Neural progenitor cell (in vitro differentiated cells): Measurements from ENCODE around the gene SCFD2. TPM values are rescaled to one million over a fixed set of nuclear protein-coding genes. Genes with fewer than 3 reads are reported as not detected.

Experiments used
- DNase-seq: peaks from one replicate; pipeline ENCODE4 v3.0.0-alpha.2; 2016; ENCODE audit warnings: low spot score
- H2AFZ ChIP-seq: fragments of 200-600 bp; sonication (generic); replicated peaks from 2 replicates; pipeline ENCODE4 v1.6.1; 2016; ENCODE audit warnings: antibody characterized with exemption
- H3F3A ChIP-seq: fragments of 200-600 bp; sonication (generic); 2 replicates; pipeline ENCODE4 v1.6.1; 2016; ENCODE audit warnings: antibody characterized with exemption, low read depth
- H3K27ac ChIP-seq: fragments of 200-600 bp; sonication (generic); 2 replicates; pipeline ENCODE4 v1.5.1; 2016; ENCODE audit warnings: mild to moderate bottlenecking
- H3K27me3 ChIP-seq: fragments of 200-600 bp; sonication (generic); 2 replicates; pipeline ENCODE4 v1.6.1; 2016; ENCODE audit warnings: mild to moderate bottlenecking, moderate library complexity
- H3K36me3 ChIP-seq: fragments of 200-600 bp; sonication (generic); 2 replicates; pipeline ENCODE4 v1.5.1; 2016
- H3K4me1 ChIP-seq: fragments of 200-600 bp; sonication (generic); 2 replicates; pipeline ENCODE4 v1.6.1; 2016; ENCODE audit warnings: mixed run types
- H3K4me2 ChIP-seq: fragments of 200-600 bp; sonication (generic); 2 replicates; pipeline ENCODE4 v1.6.1; 2016
- H3K4me3 ChIP-seq: fragments of 200-600 bp; sonication (generic); 2 replicates; pipeline ENCODE4 v1.5.1; 2016
- H3K79me2 ChIP-seq: fragments of 200-600 bp; sonication (generic); 2 replicates; pipeline ENCODE4 v1.6.1; 2016; ENCODE audit warnings: low read depth
- H3K9ac ChIP-seq: fragments of 200-600 bp; sonication (generic); 2 replicates; pipeline ENCODE4 v1.6.1; 2016
- H3K9me3 ChIP-seq: fragments of 200-600 bp; sonication (generic); 2 replicates; pipeline ENCODE4 v1.5.1; 2016; ENCODE audit warnings: low read depth
- H4K20me1 ChIP-seq: fragments of 200-600 bp; sonication (generic); 2 replicates; pipeline ENCODE4 v1.6.1; 2016; ENCODE audit warnings: low read depth
- H3K27ac Mint-ChIP-seq: 3 replicates; pipeline ENCODE4 v1.8.0; 2021; ENCODE audit warnings: mixed read lengths
- H3K27me3 Mint-ChIP-seq: 2 replicates; pipeline ENCODE4 v1.8.0; 2022; ENCODE audit warnings: low read depth, mild to moderate bottlenecking, inconsistent platforms, moderate library complexity, mixed read lengths; ENCODE audit not compliant: insufficient read depth
- H3K36me3 Mint-ChIP-seq: 3 replicates; pipeline ENCODE4 v1.8.0; 2021; ENCODE audit warnings: mixed read lengths
- H3K4me1 Mint-ChIP-seq: 3 replicates; pipeline ENCODE4 v1.8.0; 2021; ENCODE audit warnings: mixed read lengths
- H3K4me3 Mint-ChIP-seq: 3 replicates; pipeline ENCODE4 v1.8.0; 2021; ENCODE audit warnings: mild to moderate bottlenecking, moderate library complexity, mixed read lengths
- H3K9me3 Mint-ChIP-seq: 3 replicates; pipeline ENCODE4 v1.8.0; 2020; ENCODE audit warnings: mixed read lengths
- EZH2 ChIP-seq: fragments of 200-600 bp; sonication (generic); IDR thresholded peaks from 2 replicates; pipeline ENCODE4 v1.6.1; 2017; ENCODE audit warnings: antibody characterized with exemption, mild to moderate bottlenecking, moderate library complexity
- EZH2phosphoT487 ChIP-seq: fragments of 200-600 bp; sonication (generic); IDR thresholded peaks from 2 replicates; pipeline ENCODE4 v1.6.1; 2017; ENCODE audit warnings: antibody characterized with exemption
- total RNA-seq: library from RNA; depleted of rRNA; stranded (reverse); fragments of >200 nt; gene quantifications from 2 replicates; pipeline ENCODE4 v1.2.3, GENCODE V29; 2015; ENCODE audit warnings: low replicate concordance
- TF ChIP-seq, protein P1 (sequence below): fragments of 200-600 bp; sonication (generic); IDR thresholded peaks from 2 replicates; pipeline ENCODE4 v1.5.1; 2017; ENCODE audit warnings: antibody characterized with exemption, mild to moderate bottlenecking

SCFD2 gene
- total RNA-seq, 1 donor from 2014 or later = 4.8 TPM

DNA sequence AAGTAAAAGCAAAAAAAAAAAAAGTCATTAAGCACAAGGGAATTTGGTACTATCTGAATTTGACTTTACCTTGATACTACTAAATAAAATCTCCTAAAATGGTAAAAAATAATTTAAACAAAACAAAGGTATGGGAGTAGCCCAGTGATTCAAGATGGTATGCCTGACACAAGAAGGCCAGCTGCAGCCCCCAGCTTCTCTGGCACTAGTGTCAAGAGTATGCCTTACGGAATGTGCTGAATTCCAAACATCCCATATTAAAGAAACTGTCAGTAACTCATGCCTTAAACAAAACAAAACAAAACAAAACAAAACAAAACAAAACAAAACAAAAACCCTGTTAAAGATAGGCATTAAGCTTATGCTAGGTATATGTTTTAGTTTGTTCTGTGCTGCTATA lies 422.9 kb downstream of the SCFD2 start:
- no peaks in the 10 kb centered on the region for H3K9me3 Mint-ChIP-seq
- H3K4me3 Mint-ChIP-seq = no peak overlapping the region
- Histone ChIP-seq H3K4me2 (no peak overlapping the region), H3K4me1 (peaks cover 28% of the 10 kb centered on the region), H3K27ac (no peak overlapping the region), H4K20me1 (no peaks in the 10 kb centered on the region), H3K79me2 (no peaks in the 10 kb centered on the region), H3K9me3 (no peaks in the 10 kb centered on the region), H2AFZ (no peak overlapping the region), H3F3A (no peaks in the 10 kb centered on the region), H3K4me3 (no peak overlapping the region), H3K36me3 (no peaks in the 10 kb centered on the region), H3K9ac (no peak overlapping the region), H3K27me3 (no peaks in the 10 kb centered on the region)
- peaks cover 5% of the 10 kb centered on the region for H3K27me3 Mint-ChIP-seq
- H3K27ac Mint-ChIP-seq = no peak overlapping the region
- H3K36me3 Mint-ChIP-seq = no peaks in the 10 kb centered on the region
- DNase-seq = no peak
- peaks cover 27% of the 10 kb centered on the region for H3K4me1 Mint-ChIP-seq
- TF ChIP-seq, protein P1, sequence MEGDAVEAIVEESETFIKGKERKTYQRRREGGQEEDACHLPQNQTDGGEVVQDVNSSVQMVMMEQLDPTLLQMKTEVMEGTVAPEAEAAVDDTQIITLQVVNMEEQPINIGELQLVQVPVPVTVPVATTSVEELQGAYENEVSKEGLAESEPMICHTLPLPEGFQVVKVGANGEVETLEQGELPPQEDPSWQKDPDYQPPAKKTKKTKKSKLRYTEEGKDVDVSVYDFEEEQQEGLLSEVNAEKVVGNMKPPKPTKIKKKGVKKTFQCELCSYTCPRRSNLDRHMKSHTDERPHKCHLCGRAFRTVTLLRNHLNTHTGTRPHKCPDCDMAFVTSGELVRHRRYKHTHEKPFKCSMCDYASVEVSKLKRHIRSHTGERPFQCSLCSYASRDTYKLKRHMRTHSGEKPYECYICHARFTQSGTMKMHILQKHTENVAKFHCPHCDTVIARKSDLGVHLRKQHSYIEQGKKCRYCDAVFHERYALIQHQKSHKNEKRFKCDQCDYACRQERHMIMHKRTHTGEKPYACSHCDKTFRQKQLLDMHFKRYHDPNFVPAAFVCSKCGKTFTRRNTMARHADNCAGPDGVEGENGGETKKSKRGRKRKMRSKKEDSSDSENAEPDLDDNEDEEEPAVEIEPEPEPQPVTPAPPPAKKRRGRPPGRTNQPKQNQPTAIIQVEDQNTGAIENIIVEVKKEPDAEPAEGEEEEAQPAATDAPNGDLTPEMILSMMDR = no peak
- TF ChIP-seq EZH2 (no peak), EZH2phosphoT487 (no peak)

DNA sequence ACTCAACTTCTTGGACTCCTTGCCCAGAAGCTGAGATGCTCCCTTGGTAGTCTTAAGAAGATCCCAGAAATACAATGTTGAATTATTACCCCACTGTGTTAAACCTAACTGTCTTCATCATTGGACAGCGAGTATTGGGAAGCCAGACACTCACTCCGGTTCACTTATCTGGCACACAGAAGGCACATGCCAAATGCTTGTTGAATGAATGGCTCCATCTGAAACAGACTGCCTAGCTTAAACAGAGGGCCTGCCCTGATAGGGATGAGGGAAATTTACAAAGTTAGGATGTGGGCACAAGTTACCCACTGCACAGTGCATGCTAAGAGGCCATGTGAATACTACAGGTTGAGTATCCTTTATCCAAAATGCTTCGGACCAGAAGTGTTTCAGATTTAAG lies 424.4 kb downstream of the SCFD2 start:
- no peaks in the 10 kb centered on the region for H3K36me3 Mint-ChIP-seq
- H3K4me3 ChIP-seq = no peak overlapping the region
- H3K4me2 ChIP-seq = no peak overlapping the region
- no peaks in the 10 kb centered on the region for H3K79me2 ChIP-seq
- peaks cover 14% of the 10 kb centered on the region for H3K4me1 Mint-ChIP-seq
- H3F3A ChIP-seq = no peaks in the 10 kb centered on the region
- peaks cover 6% of the 10 kb centered on the region for H3K27me3 Mint-ChIP-seq
- H3K27ac Mint-ChIP-seq = no peak overlapping the region
- no peaks in the 10 kb centered on the region for H3K9me3 ChIP-seq
- no peak overlapping the region for H3K9ac ChIP-seq
- no peaks in the 10 kb centered on the region for H3K9me3 Mint-ChIP-seq
- H3K27ac ChIP-seq = no peak overlapping the region
- no peaks in the 10 kb centered on the region for H4K20me1 ChIP-seq
- no peak overlapping the region for H2AFZ ChIP-seq
- H3K36me3 ChIP-seq = no peaks in the 10 kb centered on the region
- peaks cover 13% of the 10 kb centered on the region for H3K4me1 ChIP-seq
- no peak overlapping the region for H3K4me3 Mint-ChIP-seq
- DNase-seq = no peak
- no peaks in the 10 kb centered on the region for H3K27me3 ChIP-seq
- TF ChIP-seq, protein P1 = no peak
- no peak for TF ChIP-seq EZH2
- no peak for TF ChIP-seq EZH2phosphoT487

DNA sequence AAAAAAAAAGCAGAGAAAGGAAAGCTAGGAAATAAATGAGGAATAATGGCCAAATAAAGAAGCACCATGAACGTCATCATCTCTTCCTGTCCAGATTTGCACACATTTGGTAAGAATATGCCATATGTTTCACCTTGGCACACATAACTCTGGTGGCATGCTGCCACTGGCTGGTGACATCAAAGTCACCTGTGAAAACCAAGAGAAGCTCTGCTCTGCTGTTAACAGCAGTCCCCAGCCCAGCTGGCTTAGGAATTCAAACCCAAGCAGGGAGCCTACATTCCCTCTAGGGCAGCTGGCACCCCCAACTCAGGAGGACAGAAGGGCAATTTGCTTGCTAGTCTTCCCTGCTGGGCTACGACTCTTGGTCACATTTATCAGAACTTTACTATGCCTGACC lies 426.1 kb downstream of the SCFD2 start:
- H3F3A ChIP-seq = no peaks in the 10 kb centered on the region
- no peak overlapping the region for H3K4me2 ChIP-seq
- no peak for TF ChIP-seq EZH2
- TF ChIP-seq, protein P1 = no peak
- no peak for TF ChIP-seq EZH2phosphoT487

More for the DNA sequence above, 426.1 kb downstream of the SCFD2 start:
- H3K27ac Mint-ChIP-seq = no peak overlapping the region
- H3K4me3 ChIP-seq = no peak overlapping the region
- H3K9me3 Mint-ChIP-seq = no peaks in the 10 kb centered on the region
- H3K4me3 Mint-ChIP-seq = no peak overlapping the region
- H3K9ac ChIP-seq = no peak overlapping the region
- H3K36me3 Mint-ChIP-seq = no peaks in the 10 kb centered on the region
- H3K36me3 ChIP-seq = no peaks in the 10 kb centered on the region
- H4K20me1 ChIP-seq = no peaks in the 10 kb centered on the region
- H3K27me3 ChIP-seq = no peaks in the 10 kb centered on the region
- peaks cover 6% of the 10 kb centered on the region for H3K27me3 Mint-ChIP-seq
- no peaks in the 10 kb centered on the region for H3K9me3 ChIP-seq
- no peak overlapping the region for H2AFZ ChIP-seq
- no peak for DNase-seq
- no peaks in the 10 kb centered on the region for H3K79me2 ChIP-seq
- H3K4me1 ChIP-seq = peaks cover 10% of the 10 kb centered on the region
- peaks cover 6% of the 10 kb centered on the region for H3K4me1 Mint-ChIP-seq
- no peak overlapping the region for H3K27ac ChIP-seq
